LoVo (cell line): ENCODE results near the gene DCUN1D5.

Experiments
- DNase-seq: peaks from one replicate; pipeline ENCODE4 v3.0.0-alpha.2; 2016; ENCODE audit warnings: low spot score

The DCUN1D5 gene

DNA sequence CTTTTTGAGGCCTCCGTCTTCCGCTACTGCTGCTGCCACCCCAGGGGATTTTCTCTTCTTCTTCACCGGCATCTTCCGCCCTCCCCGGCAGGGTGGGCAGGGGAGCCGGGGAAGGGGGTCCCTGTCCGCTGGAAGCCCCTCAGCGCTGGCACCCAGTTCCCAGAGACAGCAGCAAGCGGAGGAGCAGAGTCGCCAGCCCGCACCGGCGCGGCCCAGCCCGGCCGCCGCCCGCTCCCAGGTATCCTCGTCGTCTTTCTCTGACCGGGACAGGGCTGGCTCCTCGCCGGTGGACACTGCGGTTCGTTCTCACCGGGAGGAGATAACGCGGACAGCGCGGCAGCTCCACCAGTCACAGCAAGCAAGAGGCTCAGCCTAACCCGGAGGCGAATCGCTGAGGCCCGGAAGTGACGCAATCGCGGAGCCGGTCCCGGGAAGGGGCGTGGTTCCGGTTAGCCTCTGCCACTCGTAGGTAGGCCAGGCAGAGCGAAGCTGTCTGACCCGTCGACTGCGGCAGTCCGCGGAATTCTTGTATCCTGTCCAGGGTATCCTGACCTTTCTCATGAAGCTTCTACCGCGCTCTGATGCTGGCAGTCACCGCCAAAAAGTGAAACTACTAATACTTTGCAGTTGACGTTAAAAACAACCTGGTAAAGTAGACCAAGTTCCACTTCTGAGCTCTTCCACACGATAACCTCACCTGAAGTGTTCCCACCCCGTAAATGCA lies at the start of gene DCUN1D5:
TSS of gene DCUN1D5 (minus strand) at position 360 of the 724 bp plus-strand sequence. CDS start at position 72, 288 bp downstream.
- peak; percentile 93 for DNase-seq

DNA sequence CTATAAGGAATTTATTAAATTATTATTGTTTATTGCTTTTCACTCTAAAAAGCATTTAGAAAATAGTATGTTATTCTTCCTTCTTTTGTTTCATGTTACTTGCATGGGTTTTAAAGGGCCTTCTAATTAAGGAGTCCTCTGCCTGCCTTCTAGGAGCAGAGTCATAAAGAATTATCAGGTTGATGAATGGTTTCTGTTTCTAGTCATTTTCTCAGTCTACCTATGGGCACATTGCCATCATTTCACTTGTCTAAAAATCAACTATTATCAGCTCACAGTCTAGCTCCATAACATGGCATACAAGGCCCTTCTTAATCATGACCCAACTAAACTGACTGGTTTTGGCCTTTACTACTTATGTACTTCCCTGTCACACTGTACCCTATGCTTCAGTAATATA lies 33.5 kb upstream of the DCUN1D5 start:
- no peak for DNase-seq

DNA sequence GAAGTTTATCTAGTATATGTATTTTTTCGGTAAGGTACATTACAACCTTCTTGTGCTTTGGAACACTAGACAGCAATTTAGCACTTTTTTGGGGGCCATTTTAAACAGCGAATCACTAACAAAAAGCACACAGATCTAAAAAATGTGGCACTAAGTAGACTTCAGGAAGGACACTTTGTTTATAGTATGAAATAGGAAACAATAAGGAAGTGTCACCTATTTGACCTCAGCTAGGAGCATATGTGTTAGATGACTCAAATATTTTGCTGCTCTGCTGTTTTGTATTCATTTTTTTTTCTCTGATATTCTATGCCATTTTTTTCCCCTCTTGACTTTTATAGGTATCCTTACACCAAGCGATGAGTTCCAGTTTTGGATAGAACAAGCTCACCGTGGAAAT lies 22.9 kb upstream of the DCUN1D5 start:
- no peak for DNase-seq

DNA sequence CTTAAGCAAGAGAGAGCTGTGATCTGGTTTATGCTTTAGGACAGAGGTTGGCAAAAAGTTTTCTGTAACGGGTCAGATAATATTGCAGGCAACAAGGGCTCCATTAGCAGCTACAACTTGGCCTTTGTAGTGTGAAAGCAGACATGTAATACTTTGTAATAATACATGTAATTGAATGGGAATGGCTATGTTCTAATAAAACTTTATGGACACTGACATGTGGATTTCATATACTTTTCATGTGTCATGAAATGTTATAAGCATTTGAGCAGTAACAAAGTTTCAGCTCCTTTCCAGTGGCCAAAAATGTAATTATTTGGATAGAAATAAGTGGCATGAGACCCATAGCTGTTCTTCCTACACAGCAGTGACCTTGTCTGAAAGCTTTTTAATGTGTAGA lies 20.4 kb upstream of the DCUN1D5 start:
- no peak for DNase-seq

DNA sequence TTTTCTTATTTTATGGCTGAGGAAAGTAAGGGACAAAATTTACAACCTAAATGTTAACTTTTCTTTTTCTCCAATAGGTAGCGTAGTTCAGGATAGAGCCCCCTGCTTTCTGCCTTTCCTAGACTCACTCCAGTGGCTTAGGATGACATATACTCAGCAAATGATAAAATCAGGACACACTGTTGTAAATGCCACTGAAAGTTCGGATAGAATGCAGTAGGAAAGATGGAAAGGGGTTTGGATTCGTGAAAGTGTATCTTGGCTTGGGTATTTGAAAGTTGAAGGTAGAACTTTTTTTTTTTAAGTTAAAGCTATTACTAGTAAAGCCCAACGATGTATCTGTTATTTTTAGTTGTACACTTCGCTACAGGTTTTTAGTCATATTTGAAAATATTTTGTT lies 19.4 kb upstream of the DCUN1D5 start:
- DNase-seq, result no peak

DNA sequence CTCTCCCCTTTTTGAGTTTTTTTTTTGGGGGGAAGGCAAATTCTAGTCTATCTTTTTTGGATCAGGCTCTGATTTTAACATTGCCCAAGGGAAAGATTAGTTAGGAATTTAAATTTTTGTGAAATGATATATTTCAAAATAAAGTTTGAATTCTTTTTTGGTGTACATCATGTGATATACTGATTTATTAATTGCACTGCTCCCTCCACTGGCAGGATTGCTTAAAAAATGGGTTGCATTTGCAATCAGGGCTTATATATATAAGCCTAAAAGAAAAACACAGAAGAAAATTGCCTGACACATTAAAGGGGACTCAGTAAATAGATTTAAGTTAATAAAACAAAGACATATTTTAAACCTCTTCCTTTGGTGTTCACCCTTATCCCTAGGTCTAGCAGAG lies 18.4 kb upstream of the DCUN1D5 start:
- DNase-seq, result no peak

DNA sequence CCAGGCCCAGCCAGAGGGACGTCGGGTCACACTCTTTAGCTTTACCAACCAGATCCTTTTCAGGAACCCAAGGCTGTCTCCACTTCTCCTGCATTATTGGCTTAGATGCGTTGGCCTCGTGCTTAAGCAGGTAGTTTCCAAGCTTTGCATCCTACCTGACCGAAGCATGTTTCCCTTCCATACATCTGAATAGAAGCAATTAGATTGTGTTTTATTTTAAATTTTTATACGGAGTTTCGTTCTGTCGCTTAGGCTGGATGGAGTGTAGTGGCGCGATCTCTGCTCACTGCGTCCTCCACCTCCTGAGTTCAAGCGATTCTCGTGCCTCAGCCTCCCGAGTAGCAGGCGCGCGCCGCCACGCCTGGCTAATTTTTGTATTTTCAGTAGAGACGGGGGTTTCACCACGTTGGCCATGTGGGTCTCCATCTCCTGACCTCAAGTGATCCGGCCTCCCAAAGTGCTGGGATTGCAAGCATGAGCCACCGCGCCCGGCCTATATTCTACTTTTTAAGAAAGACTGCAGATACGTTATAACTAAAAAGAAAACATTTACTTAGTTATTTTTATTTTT lies 17.9 kb upstream of the DCUN1D5 start:
- DNase-seq, result no peak

DNA sequence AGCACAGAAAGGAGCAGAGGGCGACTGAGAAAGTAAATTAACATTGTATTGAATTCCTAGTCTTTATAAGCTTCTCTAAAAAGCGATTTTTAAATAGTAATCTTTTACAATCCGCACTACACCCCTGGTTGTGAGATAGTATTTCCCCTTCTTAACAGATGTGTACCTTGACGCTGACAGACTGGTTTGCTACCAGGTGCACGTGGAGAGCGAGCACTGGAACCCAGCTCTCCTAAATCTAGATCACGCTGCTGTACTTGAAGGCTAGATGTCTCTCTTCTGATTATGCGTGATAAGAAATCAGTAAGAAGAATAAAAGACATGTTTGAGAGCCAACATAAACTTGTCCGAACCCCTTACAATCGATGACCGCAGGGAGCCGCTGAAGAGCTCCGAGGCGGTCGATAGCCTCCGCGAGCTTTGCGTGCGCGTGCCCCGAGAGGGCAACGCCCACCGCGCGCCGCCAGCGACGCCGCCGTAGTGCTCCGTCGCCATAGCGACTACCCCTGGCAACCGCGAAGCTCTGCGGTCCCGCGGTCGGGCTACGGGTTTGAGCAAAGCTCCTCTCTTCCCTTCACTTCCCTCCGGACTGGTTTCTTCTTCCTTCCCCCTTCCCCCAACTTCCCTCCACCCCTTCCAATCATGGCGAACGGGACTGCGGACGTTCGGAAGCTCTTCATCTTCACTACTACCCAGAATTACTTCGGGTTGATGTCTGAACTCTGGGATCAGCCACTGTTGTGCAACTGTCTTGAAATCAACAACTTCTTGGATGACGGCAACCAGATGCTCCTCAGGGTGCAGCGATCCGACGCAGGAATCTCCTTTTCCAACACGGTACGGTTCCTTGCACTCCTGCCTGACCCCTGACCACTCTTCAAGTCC lies 17.2 kb upstream of the DCUN1D5 start, which contains the start of gene DYNC2H1:
TSS of gene DYNC2H1 (plus strand) at position 494 of the 885 bp plus-strand sequence. CDS start at position 643, 149 bp downstream.
- DNase-seq, result peak; percentile 90

DNA sequence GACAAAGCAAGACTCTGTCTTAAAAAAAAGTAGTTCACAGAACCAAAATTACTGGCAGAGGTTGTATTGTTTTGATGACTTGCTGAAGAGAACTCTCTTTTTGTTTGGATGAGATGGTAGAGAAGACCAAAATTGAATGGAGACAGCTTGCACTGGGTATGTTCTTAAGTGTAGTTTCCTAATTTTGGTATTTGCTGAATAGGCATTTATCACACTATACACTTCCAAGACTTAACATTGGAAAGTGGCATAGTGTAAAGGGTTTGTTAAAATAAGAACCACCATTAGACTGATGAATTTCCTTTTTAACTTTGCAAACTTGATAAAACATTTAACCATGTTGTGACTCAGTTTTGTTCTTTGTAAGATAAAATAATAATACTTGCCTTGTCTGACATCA lies 5.3 kb upstream of the DCUN1D5 start:
- DNase-seq, result no peak

DNA sequence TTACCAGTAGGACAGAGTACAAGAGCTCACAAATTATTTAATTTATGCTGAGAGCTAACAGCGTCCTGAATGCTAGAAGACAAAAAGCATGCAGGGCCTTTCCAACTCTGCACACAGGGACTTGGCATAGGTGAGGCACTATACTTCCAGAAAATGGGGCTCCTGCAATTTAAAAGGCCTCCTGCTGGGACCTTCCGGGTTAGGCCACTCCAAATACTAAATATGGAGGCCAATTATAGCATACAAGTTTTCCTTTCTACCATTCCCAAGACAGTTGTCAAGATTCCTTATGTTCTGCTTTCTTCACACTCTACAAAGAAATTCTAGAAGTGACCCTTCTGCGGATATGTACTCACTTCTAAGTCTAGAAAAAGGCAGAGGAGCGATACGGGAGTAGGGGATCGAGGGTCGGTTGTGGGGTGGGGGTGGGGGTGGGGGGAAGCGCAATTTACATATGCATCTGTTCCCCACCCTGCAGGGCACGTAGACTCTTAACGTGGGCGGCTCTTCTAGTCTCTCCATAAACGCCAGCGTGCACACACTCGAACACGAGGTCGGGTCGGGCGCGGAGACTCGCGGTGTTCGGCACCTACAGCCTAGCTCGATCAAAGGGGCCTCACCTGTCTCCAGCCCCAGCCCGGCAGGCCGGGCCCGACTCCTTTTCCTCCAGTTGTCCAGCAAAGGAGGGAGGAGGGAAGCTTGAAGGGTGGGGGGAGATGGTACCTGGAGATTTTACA lies 728 bp downstream of the DCUN1D5 start:
- peak; percentile 46 for DNase-seq

DNA sequence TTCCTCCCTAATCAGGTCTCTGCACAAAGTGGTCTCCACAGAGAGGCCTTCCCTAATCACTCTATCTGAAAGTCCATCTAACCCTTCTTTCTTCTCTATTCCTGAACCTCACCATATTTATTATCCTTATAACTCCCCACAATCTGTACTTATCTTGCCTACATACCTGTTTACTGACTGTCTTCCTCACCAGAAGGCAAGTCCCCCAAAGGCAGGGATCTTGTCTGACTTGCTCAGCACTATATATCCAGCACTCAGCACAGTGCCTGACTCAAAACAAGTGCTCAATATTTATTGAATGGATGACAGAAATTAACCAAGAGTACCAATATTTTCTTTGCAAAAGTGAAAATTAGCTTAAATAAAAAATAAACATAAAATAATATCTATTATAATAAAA lies 5.5 kb downstream of the DCUN1D5 start:
- no peak for DNase-seq

DNA sequence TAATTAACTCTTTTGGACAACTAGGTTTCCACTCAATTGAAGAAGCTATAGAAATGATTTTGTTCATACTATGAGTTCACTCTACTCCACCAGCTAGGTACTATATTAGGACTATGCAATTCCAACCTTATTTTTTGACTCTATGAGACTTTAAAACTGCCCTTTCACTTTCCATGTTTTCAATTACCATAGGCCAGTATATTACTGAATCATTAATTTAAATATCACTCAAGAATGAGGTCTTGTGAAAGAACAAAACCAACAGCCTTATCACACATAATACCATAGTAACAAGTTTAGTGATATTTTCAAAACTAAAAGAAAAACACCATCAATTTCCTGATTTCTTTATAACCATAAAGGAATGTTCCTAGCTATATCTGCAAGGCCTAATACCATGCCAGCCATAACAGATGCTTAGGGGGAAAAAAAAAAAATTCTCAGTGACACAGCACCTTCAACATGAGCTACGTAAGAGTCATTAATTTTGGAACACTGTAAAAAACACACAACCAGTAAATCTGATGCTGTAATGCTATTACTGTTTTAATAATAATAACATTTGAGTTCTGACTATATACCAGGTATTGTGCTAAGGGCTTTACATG lies 6.1 kb downstream of the DCUN1D5 start:
- DNase-seq, result no peak

DNA sequence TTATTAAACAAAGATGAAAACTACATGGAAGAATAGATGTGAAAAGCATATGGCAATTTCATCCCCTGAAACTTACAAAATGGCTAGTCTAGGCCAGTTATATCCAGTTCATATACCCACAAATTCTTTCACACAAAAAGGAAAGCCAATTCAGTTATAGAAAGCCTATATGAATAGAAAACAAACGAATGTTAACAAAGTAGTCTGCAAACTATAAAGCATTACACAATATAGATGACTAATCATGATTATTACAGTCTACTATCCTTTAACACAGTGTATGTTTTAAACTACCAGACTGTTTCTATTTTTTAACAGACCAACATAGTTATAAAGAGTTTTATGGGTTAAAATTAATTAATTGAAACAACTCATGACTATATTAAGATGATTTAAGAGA lies 12.1 kb downstream of the DCUN1D5 start:
- DNase-seq, result no peak

DNA sequence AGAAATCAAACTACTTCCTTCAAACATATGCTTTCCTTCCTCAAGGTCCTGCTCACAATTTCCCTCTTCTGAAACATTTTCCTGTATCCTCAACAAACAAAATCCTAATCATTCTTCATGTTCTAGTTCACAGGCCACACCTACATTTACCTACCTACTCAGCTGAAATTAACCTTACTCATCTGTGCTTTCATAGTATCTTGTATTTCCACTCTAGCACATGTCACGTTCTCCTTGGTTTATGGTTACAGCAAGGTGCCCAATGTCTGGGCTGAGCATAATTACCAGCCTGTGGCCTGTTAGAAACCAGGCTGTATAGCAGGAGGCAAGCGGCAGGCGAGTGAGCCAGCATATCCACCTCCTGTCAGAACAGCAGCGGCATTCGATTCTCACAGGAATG lies 13.2 kb downstream of the DCUN1D5 start:
- DNase-seq, result no peak

DNA sequence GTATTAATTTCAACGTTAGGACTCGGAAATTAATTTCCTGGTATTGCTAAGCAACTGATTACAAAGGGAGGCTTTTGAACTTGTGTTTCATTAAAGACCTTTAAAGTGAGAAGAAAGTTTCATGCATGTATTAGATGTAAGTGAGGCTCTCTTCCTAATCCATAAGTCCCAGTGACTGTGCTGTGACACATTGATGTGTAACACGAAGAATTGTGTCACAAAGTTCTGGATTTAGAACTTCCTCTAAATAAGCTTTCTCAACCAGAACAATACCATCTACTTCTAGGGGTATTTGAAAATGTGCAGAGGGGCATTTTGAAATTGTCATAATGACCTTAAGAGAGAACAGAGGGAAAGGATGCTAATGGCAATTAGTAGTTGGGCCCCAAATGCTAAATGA lies 14.4 kb downstream of the DCUN1D5 start:
- DNase-seq, result no peak

DNA sequence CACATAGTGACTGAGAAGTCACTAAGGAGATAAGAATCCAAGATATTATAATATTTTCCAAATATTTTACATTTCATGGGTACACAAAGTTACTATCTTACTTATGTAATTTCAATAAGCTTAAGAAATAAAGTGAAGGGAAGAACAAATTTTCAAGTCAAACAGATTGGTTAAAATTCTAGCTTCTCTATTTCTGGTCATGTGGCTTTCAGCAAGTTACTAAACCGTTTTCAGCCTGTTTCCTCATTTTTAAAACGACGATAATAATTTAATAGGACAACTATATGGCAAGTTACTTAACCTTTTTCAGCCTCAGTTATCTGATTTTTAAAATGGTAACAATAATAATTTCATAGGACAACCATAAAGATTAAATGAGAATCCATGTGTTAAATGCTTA lies 15.6 kb downstream of the DCUN1D5 start:
- DNase-seq, result no peak

DNA sequence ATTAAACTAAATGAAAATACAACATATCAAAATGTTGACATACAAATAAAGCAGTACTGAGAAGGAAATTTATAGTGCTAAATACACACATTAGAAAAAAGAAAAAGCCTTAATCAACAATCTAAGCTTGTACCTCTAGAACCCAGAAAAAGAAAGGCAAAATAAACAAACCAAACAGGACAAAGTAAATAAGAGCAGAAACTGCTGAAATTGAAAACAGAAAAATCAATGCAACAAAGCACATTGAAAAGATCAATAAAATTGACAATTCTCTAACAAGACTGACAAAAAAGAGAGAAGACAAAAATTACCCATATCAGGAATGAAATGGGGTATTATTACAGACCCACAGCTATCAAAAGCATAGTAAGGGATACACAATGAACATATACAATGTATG lies 21.0 kb downstream of the DCUN1D5 start:
- DNase-seq, result no peak

DNA sequence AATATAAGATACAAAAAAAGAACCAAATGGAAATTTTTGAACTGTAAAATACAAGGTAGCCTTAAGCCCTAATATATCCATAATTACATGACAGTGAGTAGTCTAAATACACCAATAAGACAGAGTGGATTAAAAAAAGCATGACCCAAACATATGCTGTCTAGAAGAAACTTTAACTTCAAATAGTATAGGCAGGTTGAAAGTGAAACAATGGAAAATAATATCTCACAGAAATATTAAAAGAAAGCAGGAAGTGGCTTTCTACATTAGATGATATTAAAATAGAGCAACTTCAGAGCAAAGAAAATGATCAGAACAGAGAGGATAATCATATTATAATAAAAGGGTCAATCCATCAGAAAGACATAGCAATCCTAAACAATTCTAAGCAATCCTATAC lies 21.8 kb downstream of the DCUN1D5 start:
- DNase-seq, result no peak

DNA sequence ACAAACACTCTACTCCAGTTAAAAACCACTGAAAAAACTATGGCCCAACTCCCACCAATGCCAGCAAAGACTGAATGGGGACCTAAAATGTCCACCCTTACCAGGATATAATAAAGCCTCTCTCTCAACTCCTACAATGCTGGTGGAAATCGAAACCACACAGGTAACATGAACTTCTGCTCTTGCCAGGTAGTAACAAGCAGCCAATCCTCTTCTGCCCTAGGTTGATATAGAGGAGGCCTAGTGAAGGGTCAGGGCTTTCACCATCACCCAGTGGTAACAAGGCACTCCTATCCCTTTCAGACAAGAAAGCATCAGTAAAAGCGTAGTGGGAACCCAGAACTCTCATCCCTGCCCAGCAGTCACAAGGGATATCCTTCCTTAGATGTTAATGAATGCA lies 22.6 kb downstream of the DCUN1D5 start:
- DNase-seq, result no peak

DNA sequence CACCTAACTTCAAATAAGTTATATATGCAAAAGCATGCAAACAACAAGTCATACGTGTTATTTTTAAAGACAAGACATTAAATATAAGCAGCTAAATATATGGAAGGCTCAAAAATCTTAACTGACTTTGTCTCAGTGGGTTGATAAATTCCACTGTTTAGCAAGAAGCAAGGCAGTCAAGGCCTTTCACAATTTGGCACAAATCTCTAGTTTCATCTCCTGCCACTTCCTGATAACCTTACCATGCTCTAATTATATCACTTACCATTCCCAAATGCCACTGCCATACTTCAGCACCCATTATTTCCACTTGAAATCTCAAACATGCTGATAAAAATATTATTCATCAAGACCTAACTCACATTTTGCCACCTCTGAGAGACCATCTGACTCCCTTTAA lies 24.8 kb downstream of the DCUN1D5 start:
- no peak for DNase-seq

DNA sequence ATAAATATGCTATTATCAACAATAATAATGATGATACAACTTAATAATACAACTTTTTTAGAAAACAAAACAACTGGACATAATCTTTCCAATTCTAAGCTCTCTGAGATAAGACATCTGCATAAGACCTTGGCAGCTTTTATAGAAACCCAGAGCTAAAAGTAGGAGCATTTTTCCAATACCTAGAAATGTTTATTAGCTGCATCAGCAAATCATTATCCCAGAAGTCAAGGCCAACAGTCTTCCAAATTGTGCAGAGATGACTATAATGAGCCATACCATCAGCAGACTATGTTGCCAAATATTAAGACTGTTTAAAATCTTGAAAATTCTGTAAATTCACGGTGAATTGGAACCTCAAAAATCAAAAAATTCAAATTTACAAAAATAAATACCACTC lies 30.3 kb downstream of the DCUN1D5 start:
- DNase-seq, result no peak
